ENCODE results near the gene SMIM10L2A. TPM values are rescaled to one million over a fixed set of nuclear protein-coding genes. Genes with fewer than 3 reads are reported as not detected.

The SMIM10L2A gene
- total RNA-seq, 1 donor from 2014 or later: 0.82 TPM

DNA sequence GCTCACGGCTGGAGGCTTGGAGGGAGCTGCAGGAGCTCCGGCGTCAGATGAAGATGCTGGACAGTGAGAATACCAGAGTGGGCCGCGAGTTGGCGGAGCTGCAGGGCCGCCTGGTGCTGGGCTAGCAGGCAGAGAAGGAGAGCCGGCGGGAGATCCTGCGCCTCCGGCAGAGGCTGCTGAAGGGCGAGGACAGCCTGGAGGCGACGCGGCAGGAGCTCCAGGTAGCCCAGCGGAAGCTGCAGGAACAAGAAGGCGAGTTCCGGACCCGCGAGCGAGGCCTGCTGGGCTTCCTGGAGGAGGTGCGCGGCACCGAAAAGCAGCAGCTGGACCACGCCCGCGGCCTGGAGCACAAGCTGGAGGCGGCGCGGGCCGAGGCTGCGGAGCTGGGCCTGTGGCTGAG lies 14.7 kb downstream of the SMIM10L2A start:
- DNase-seq: no peak
- Histone ChIP-seq H3K36me3 (no peaks in the 10 kb centered on the region), H3K4me3 (no peak overlapping the region), H3K9me3 (replicated peaks) (no peaks in the 10 kb centered on the region), H3K4me1 (no peaks in the 10 kb centered on the region), H3K27ac (replicated peaks) (no peak overlapping the region), H3K27me3 (ENCODE audit: low read depth) (no peaks in the 10 kb centered on the region)
- intact Hi-C loops (cut with micrococcal nuclease): no loop called here
- TF ChIP-seq, protein P1, sequence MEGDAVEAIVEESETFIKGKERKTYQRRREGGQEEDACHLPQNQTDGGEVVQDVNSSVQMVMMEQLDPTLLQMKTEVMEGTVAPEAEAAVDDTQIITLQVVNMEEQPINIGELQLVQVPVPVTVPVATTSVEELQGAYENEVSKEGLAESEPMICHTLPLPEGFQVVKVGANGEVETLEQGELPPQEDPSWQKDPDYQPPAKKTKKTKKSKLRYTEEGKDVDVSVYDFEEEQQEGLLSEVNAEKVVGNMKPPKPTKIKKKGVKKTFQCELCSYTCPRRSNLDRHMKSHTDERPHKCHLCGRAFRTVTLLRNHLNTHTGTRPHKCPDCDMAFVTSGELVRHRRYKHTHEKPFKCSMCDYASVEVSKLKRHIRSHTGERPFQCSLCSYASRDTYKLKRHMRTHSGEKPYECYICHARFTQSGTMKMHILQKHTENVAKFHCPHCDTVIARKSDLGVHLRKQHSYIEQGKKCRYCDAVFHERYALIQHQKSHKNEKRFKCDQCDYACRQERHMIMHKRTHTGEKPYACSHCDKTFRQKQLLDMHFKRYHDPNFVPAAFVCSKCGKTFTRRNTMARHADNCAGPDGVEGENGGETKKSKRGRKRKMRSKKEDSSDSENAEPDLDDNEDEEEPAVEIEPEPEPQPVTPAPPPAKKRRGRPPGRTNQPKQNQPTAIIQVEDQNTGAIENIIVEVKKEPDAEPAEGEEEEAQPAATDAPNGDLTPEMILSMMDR (IDR thresholded peaks at IDR 0.05; ENCODE audit: borderline replicate concordance): no peak

GRCh38 chrX:135436966-135437866 lies 15.5 kb downstream of the SMIM10L2A start:
- Histone ChIP-seq H3K9me3 (replicated peaks) (no peaks in the 10 kb centered on the region), H3K4me3 (no peak overlapping the region), H3K27me3 (ENCODE audit: low read depth) (no peaks in the 10 kb centered on the region), H3K36me3 (no peaks in the 10 kb centered on the region), H3K4me1 (no peaks in the 10 kb centered on the region), H3K27ac (replicated peaks) (no peak overlapping the region)
- TF ChIP-seq, protein P1 (IDR thresholded peaks at IDR 0.05; ENCODE audit: borderline replicate concordance): no peak
- no peak for DNase-seq
- intact Hi-C loops (cut with micrococcal nuclease): no loop called here

DNA sequence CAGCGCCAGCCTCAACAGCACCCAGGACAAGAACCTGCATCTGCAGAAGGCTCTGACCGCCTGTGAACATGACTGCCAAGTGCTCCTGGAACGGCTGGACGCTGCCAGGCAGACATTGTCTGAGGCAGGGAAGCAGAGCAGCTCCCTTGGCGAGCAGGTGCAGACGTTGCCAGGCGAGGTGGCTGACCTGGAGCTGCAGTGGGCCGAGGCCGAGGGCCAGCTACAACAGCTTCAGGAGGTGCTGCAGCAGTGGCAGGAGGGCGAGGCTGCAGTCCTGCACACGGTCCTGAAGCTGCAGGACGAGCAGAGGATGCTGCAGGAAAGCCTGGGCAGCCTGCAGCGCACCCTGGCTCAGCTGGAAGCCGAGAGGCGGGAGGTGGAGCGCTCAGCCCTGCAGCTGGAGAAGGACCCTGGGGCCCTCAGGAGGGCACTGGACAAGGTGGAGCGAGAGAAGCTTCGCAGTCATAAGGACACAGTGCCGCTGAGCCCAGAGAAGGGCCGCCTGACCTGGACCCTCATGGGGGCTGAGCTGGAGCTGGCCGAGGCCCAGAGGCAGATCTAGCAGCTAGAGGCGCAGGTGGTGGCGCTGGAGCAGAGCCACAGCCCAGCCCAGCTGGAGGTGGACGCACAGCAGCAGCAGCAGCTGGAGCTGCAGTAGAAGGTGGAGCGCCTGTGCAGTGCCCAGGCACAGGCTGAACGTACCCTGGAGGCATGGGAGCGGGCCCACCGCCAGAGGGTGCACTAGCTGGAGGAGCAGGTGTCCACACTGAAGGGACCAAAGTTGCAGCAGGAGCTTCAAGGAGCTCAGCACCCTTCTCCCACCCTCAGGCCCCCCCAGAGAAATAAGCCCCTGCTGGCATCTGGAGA lies 16.4 kb downstream of the SMIM10L2A start:
- H3K4me3 ChIP-seq: no peak overlapping the region
- H3K36me3 ChIP-seq: no peaks in the 10 kb centered on the region
- no peaks in the 10 kb centered on the region for H3K9me3 ChIP-seq (replicated peaks)
- DNase-seq: no peak
- TF ChIP-seq, protein P1 (IDR thresholded peaks at IDR 0.05; ENCODE audit: borderline replicate concordance): no peak
- no peaks in the 10 kb centered on the region for H3K27me3 ChIP-seq (ENCODE audit: low read depth)
- intact Hi-C loops (cut with micrococcal nuclease): no loop called here
- no peak overlapping the region for H3K27ac ChIP-seq (replicated peaks)
- no peaks in the 10 kb centered on the region for H3K4me1 ChIP-seq

DNA sequence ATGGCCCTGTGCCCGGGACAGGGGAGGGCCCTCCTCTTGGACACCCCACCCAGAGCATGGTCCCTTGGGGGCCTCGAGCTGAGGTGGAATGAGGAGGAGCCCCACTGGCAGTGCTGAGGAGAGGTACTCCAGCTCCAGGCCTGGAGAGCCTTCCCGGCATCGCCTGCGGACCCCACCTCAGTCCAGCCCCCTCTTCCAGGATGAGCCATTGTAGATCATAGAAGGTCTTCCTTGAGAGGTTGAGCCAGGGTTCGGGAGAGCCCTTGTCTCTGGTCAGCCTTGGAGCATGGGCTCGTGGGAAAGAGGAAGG lies 16.9 kb downstream of the SMIM10L2A start:
- Histone ChIP-seq H3K9me3 (replicated peaks) (no peaks in the 10 kb centered on the region), H3K4me1 (no peaks in the 10 kb centered on the region), H3K27ac (replicated peaks) (no peak overlapping the region), H3K4me3 (no peak overlapping the region), H3K36me3 (no peaks in the 10 kb centered on the region), H3K27me3 (ENCODE audit: low read depth) (no peaks in the 10 kb centered on the region)
- no peak for DNase-seq
- intact Hi-C loops (cut with micrococcal nuclease): no loop called here
- TF ChIP-seq, protein P1 (IDR thresholded peaks at IDR 0.05; ENCODE audit: borderline replicate concordance): no peak

DNA sequence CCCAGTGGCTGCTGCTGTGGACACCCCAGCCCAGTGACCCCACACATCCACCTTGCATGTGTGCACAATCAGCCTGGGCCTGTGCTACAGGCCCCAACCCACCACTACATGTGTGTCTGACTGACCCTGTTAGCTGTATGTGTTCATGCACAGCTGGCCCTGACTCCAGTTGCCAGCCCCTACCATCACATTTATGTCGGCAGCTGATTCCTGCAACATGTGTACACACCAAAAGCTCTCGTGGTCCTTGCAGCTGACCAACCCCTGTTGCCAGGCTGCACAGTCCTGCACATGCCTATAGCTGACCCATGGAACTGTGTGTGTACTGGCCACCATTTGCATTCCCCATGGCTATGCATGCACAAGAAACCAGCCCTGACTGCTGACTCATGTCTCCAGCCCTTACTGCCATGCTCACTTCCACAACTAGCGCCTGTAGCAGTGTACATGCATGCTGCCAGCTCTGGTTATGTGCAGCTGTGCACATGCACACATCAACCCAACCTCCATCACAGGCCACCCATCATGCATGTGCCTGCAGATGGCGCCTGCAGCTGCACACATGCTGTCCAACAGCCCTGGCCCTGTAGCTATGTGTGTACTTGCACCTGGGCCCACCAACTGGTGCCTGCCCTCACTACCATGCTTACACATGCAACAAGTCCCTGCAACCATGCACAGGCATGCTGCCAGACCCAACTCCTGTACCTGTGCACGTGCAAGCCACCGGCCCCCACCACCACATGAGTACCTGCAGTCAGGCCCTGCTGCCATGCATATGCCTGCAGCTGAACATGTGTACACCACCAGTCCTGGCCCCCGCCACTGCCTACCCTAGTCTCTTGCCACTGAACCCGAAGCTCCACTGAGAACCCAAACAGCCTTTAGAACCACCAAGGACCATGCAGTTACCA lies 28.1 kb downstream of the SMIM10L2A start:
- TF ChIP-seq, protein P1 (IDR thresholded peaks at IDR 0.05; ENCODE audit: borderline replicate concordance): no peak
- no peaks in the 10 kb centered on the region for H3K36me3 ChIP-seq
- intact Hi-C loops (cut with micrococcal nuclease): no loop called here
- H3K27ac ChIP-seq (replicated peaks): no peak overlapping the region
- peaks cover 5% of the 10 kb centered on the region for H3K4me1 ChIP-seq
- H3K9me3 ChIP-seq (replicated peaks): no peaks in the 10 kb centered on the region
- H3K4me3 ChIP-seq: no peak overlapping the region
- no peaks in the 10 kb centered on the region for H3K27me3 ChIP-seq (ENCODE audit: low read depth)
- no peak for DNase-seq
